ENCODE results near the gene C1orf159.
"Not testable (repeated sequence)": the region's sequence is repeated elsewhere in the genome, so short reads cannot be mapped to it uniquely, and the experiment has no call there.

C1orf159 gene

GRCh38 chr1:1118011-1118875 is 2.4 kb upstream of the C1orf159 start:
- no peak for DNase-seq (ENCODE audit: low read depth)

DNA sequence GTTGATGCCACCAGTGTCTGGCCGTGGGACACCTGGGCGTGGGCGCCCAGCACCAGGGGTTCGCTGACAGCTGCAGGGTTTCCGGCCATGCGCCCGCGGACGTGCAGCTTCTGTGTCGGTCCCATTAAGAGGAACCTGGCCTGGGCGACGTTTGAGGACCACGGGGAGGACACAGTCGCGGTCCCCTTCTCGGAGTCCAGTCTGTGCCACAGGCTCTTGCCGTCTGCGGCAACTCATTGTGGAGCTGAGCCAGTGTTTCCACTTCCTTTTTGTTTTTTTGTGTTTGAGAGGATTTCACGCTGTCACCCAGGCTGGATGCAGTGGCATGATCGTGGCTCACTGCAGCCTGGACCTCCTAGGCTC is 1.6 kb upstream of the C1orf159 start:
- DNase-seq (ENCODE audit: low read depth) = no peak

DNA sequence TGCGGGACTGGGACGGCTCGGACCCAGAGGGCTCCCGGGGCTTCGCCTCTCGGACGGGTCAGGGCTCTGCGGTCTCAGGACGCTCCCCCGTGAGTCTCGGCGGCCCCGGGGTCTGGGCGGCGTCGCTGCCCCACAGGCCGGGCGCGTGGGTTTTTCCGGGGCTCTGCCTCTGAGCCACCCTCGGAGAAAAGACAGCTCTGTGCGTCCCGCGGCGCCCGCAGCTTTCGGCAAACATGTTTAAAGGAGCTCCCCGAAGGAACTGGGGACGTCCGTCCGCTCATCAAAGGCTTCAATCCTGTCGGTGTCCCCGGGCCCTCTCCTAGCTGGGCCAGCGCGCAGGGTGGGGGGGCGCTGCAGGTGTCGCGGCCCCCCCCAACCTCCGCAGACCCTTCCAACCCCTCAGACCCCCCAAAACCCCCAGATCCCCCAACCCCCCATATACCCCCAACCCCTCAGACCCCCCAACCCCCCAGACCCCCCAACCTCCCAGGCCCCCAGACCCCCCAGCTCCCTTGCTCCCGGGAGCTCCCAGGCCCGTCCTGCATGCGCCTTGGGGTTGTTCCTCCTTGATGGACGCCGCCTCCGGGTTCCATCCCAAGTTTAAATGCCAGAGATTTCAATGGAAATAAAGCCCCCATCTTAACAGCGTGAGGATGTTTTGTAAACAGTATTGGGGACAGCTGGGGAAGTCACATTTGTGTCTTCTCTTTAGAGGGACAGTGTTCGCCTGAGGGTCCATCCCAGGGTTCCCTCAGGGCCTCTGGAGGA is 996 bp upstream of the C1orf159 start:
- DNase-seq (ENCODE audit: low read depth) = no peak

DNA sequence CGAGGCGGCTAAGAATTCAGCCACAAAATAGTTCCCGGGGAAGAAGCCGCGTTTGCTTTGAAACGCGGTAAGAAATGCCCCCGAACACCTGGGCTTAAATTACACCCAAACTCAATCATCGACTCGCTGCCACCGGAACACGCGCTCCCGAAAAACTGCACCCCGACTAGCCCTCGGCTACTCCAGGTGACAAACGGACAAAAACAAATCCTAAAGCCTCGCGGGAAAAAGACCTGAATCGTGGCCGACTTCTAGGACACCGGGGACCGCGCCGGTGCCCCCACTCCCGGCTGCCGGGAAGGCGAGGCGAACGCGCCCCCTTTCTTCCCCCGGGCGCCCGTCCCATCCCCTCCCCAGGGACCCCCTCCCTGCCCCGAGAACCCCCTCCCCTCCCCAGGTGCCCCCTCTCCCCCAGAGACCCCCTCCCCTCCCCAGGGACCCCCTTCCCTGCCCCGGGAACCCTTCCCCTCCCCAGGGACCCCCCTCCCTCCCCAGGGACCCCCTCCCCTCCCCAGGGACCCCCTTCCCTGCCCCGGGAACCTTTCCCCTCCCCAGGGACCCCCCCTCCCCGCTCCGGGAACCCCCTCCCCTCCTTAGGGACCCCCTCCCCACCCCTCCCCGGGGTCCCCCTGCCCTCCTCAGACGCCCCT is 628 bp downstream of the C1orf159 start:
- DNase-seq (ENCODE audit: low read depth) = no peak

DNA sequence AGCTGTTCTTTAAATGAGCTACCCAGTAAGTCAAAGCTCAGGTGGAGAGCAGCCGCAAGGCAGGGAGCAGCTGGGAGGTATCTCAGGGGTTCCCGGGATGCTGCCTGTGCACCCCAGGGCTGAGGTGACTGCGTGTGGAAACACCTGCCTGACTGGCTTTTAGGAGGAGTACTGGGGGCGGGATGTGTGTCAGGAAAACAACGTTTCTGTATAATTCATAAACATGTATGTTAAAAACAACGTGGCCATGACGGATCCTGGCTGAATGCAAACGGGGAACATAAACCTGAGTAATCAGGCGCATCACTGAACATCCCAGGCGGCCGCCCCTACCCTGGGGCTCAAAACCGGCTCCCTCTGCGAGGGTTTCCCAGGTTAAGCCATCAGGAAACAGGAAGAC is 1.5 kb downstream of the C1orf159 start:
- no peak for DNase-seq (ENCODE audit: low read depth)

DNA sequence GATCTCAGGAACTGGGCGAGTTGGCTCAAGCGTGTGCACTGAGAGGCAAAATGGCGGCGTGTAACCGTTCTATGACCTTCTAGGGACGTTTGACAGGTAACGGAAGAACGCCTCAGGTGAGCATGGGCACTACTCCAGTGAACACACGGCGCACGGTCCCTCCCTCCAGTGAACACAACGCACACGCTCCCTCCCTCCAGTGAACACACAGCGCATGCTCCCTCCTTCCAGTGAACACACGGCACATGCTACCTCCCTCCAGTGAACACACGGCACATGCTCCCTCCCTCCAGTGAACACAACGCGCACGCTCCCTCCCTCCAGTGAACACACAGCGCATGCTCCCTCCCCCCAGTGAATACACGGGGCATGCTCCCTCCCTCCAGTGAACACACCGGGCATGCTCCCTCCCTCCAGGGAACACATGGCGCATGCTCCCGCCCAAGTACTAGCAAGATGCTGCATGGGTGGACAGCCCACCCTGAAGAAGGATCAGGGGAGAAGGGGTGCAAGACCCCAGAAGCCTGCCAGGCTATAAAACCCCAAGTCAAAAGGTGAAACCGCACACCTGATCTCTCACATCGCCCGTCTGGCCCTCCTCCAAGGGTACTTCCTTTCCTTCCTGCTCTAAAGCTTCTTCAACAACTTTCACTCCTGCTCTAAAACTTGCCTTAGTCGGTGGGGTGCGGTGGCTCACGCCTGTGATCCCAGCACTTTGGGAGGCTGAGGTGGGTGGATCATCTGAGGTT is 3.5 kb downstream of the C1orf159 start:
- DNase-seq (ENCODE audit: low read depth) = no peak

DNA sequence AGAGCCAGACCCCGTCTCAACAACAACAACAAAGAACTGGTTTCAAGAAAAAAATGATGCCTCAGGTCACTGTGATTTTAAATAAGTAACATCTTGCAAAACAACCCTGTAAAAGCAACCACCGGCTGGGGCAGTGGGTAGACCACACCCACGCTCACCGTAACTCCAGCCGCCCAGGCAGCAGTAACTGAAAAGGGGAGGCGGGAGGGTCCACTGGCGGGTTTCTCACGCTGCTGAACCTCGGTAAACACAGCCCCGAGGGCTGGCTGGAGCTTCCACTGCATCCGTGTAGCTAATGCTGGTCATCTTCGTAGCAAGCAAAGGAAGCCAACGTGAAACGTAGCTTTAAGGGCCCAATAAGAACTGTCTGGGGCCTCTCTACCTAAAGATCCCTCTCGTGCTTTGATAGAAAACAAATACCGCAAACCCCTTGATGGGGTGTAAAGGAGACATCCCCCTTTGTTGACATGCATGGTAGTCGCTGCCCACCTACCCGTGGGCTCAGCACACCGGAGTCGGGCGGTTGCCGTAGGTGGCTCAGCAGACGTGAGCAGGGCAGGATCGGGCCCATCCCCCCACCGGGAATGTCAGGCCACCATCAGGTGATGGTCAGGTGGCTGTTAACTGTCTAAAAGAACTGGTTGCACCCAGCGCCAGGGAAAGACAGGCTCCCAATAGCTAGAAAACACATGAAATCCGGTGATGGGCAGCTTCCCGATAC is 4.2 kb downstream of the C1orf159 start:
- no peak for DNase-seq (ENCODE audit: low read depth)

GRCh38 chr1:1110561-1110971 is 5.3 kb downstream of the C1orf159 start:
- DNase-seq (ENCODE audit: low read depth) = no peak

DNA sequence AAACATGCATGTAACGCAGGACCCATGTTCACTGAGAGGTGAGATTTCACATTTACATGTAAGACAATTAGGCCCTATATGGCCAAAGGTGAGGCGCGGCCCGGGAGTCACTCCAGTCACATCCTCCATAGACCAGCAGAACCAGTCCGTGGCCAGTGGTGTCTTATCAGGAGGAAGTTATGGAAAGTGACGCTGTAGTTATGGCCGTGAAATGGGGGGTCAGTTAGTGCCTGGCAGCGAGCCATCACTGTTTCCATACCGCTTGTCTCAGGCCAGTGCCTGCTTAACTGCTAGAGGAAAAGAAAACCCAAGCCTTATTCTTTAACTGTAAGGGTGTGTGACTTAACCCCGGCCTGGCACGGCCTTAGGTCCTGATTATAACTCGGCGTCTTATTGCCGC is 6.1 kb downstream of the C1orf159 start:
- no peak for DNase-seq (ENCODE audit: low read depth)

DNA sequence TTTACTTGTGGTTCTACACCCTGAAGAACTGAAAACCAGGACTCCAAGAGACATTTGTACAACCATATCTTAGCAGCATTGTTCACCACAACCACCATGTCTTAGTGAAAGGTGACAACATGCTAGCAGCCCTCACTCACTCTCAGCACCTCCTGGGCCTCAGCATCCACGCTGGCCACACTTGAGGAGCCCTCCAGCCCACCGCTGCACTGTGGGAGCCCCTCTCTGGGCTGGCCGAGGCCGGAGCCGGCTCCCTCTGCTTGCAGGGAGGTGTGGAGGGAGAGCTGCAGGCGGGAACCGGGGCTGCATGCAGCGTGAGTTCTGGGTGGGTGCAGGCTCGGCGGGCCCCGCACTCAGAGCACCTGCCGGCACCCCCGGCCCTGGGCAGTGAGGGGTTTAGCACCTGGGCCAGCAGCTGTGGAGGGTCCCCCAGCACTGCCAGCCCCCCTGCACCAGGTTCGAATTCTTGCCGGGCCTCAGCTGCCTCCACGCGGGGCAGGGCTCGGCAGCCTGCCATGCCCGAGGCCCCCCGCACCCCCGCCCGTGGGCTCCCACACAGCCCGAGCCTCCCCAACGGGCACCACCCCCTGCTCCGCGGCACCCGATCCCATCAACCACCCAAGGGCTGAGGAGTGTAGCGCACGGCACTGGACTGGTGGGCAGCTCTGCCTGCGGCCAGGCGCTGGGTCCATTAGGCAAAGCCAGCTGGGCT is 9.2 kb downstream of the C1orf159 start:
- DNase-seq (ENCODE audit: low read depth) = no peak

GRCh38 chr1:1104152-1104551 is 11.7 kb downstream of the C1orf159 start:
- not testable (repeated sequence) for DNase-seq (ENCODE audit: low read depth)

DNA sequence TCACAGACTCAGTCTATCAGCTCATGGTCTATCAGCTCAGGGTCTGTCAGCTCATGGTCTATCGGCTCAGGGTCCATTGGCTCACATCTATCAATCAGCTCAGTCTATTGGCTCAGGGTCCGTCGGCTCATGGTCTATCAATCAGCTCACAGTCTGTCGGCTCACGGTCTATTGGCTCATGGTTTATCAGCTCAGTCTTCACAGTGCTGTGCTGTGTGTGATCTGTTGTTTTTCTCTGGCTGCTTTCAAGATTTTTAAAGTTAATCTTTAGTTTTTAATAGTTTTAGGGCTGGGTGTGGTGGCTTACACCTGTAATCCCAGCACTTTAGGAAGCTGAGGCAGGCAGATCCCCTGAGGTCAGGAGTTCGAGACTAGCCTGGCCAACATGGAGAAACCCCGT is 14.4 kb downstream of the C1orf159 start:
- DNase-seq (ENCODE audit: low read depth) = no peak

- DNase-seq (ENCODE audit: low read depth) = no peak
Observed at GRCh38 chr1:1100296-1100695, 15.6 kb downstream of the C1orf159 start.

DNA sequence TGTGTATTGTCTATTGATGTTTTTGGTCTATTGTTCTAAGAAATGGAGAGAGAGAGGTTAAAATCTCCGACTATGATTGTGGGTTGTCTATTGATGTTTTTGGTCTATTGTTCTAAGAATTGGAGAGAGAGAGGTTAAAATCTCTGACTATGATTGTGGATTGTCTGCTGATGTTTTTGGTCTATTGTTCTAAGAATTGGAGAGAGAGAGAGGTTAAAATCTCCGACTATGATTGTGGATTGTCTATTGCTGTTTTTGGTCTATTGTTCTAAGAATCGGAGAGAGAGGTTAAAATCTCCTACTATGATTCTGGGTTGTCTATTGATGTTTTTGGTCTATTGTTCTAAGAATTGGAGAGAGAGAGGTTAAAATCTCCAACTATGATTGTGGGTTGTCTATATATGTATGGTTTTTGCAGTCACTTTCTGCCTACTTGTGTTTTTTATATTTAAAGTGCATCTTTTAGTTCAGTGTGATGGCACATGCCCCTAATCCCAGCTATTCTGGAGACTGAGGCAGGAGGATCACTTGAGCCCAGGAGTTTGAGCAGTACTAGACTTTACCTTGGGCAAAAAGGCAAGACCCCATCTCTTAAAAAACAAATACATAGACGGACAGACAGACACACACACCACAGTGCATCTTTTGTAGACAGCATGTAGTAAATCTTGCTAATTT is 16.2 kb downstream of the C1orf159 start:
- DNase-seq (ENCODE audit: low read depth) = no peak

GRCh38 chr1:1098681-1099421 is 17.0 kb downstream of the C1orf159 start:
- DNase-seq (ENCODE audit: low read depth) = no peak

DNA sequence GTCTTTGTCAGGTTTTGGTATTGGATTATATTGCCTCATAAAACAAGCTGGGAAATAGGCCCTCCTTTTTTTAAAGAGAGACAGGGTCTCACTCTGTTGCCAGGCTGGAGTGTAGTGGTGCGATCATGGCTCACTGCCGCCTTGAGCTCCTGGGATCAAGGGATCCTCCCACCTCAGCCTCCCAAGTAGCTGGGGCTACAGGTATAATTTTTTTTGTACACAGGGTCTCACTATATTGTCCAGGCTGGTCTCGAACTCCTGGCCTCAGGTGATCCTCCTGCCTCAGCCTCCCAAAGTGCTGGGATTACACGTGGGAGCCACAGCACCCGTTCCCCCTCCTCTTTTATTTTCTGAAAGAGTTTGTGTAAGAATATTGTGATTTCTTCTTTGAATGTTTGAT is 19.8 kb downstream of the C1orf159 start:
- not testable (repeated sequence) for DNase-seq (ENCODE audit: low read depth)

GRCh38 chr1:1094981-1095380 is 20.9 kb downstream of the C1orf159 start:
- DNase-seq (ENCODE audit: low read depth) = no peak

GRCh38 chr1:1093610-1093943 is 22.3 kb downstream of the C1orf159 start:
- no peak for DNase-seq (ENCODE audit: low read depth)

- DNase-seq (ENCODE audit: low read depth) = no peak
Observed at GRCh38 chr1:1092894-1093609, 22.8 kb downstream of the C1orf159 start.

All from GM04503 (cell line).